HEK293 (cell line): Measurements from ENCODE around the gene PTPRN2.

Source experiments
- PRDM1 ChIP-seq: fragments of 450-650 bp; formaldehyde crosslinking; IDR thresholded peaks from 2 replicates; pipeline ENCODE4; 2016; ENCODE audit warnings: missing biosample characterization, missing genetic modification characterization
- ZBTB11 ChIP-seq: fragments of 450-650 bp; formaldehyde crosslinking; conservative IDR thresholded peaks from 2 replicates; pipeline ENCODE4 v1.5.1; 2016; ENCODE audit warnings: low read depth, missing biosample characterization, missing genetic modification characterization
- ZNF184 ChIP-seq: fragments of 450-650 bp; IDR thresholded peaks from 2 replicates; pipeline ENCODE4 v1.5.1; 2018; ENCODE audit warnings: missing biosample characterization, mild to moderate bottlenecking, missing genetic modification characterization
- ZNF639 ChIP-seq: fragments of 450-650 bp; formaldehyde crosslinking; IDR thresholded peaks from 2 replicates; pipeline ENCODE4 v1.5.1; 2016; ENCODE audit warnings: missing biosample characterization, missing genetic modification characterization
- ZNF768 ChIP-seq: fragments of 450-650 bp; formaldehyde crosslinking; IDR thresholded peaks from 2 replicates; pipeline ENCODE4 v1.5.1; 2018; ENCODE audit warnings: missing biosample characterization, mild to moderate bottlenecking, missing genetic modification characterization
- ZNF830 ChIP-seq: fragments of 450-650 bp; IDR thresholded peaks from 2 replicates; pipeline ENCODE4 v1.5.0; 2018; ENCODE audit warnings: missing biosample characterization, missing genetic modification characterization, low read depth, mild to moderate bottlenecking, moderate library complexity
- TF ChIP-seq, protein P1 (sequence below): fragments of 450-650 bp; formaldehyde crosslinking; IDR thresholded peaks from 2 replicates; pipeline ENCODE4 v1.5.1; 2016; ENCODE audit warnings: missing biosample characterization, missing genetic modification characterization
- TF ChIP-seq, protein P2 (sequence below): fragments of 450-650 bp; formaldehyde crosslinking; IDR thresholded peaks from 2 replicates; pipeline ENCODE4 v1.5.1; 2016; ENCODE audit warnings: missing biosample characterization, missing genetic modification characterization

- TF ChIP-seq ZNF184 (tag by site-specific recombination): no peak
- TF ChIP-seq ZNF830 (tag by site-specific recombination): no peak
- TF ChIP-seq, protein P1, sequence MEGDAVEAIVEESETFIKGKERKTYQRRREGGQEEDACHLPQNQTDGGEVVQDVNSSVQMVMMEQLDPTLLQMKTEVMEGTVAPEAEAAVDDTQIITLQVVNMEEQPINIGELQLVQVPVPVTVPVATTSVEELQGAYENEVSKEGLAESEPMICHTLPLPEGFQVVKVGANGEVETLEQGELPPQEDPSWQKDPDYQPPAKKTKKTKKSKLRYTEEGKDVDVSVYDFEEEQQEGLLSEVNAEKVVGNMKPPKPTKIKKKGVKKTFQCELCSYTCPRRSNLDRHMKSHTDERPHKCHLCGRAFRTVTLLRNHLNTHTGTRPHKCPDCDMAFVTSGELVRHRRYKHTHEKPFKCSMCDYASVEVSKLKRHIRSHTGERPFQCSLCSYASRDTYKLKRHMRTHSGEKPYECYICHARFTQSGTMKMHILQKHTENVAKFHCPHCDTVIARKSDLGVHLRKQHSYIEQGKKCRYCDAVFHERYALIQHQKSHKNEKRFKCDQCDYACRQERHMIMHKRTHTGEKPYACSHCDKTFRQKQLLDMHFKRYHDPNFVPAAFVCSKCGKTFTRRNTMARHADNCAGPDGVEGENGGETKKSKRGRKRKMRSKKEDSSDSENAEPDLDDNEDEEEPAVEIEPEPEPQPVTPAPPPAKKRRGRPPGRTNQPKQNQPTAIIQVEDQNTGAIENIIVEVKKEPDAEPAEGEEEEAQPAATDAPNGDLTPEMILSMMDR (tag by site-specific recombination): no peak
- no peak for TF ChIP-seq ZBTB11 (tag by site-specific recombination)
- TF ChIP-seq ZNF768 (tag by site-specific recombination): no peak
- TF ChIP-seq, protein P2, sequence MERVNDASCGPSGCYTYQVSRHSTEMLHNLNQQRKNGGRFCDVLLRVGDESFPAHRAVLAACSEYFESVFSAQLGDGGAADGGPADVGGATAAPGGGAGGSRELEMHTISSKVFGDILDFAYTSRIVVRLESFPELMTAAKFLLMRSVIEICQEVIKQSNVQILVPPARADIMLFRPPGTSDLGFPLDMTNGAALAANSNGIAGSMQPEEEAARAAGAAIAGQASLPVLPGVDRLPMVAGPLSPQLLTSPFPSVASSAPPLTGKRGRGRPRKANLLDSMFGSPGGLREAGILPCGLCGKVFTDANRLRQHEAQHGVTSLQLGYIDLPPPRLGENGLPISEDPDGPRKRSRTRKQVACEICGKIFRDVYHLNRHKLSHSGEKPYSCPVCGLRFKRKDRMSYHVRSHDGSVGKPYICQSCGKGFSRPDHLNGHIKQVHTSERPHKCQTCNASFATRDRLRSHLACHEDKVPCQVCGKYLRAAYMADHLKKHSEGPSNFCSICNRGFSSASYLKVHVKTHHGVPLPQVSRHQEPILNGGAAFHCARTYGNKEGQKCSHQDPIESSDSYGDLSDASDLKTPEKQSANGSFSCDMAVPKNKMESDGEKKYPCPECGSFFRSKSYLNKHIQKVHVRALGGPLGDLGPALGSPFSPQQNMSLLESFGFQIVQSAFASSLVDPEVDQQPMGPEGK: no peak
- TF ChIP-seq PRDM1: no peak
- no peak for TF ChIP-seq ZNF639 (tag by site-specific recombination)
Observed at GRCh38 chr7:158550886-158551452, 36.7 kb downstream of the PTPRN2 start.
